ENCODE measurements around the gene SOX2.
A peak's percentile ranks its signal among the peaks of the same experiment; 100 is the strongest.

Gene SOX2

GRCh38 chr3:181723625-181724191 is 12.0 kb downstream of the SOX2 start:
- Histone ChIP-seq H3K27me3 (ENCODE audit: insufficient read depth, low read length, poor library complexity) (peaks cover 42% of the 10 kb centered on the region), H3K79me2 (ENCODE audit: control insufficient read depth, insufficient read depth, low read length) (no peaks in the 10 kb centered on the region), H3K4me2 (ENCODE audit: low read length) (no peak overlapping the region), H3K4me3 (ENCODE audit: low read length) (no peak overlapping the region), H2AK5ac (ENCODE audit: low read length) (no peak overlapping the region), H3K4ac (ENCODE audit: low read depth, low read length) (no peak overlapping the region), H3K27ac (ENCODE audit: low read depth, low read length) (no peak overlapping the region), H3K36me3 (ENCODE audit: control insufficient read depth, insufficient read depth, low read length) (no peaks in the 10 kb centered on the region), H3K4me1 (ENCODE audit: control insufficient read depth, low read depth, low read length) (peaks cover 7% of the 10 kb centered on the region), H3K18ac (ENCODE audit: low read length) (no peak overlapping the region), H3K23ac (ENCODE audit: low read length) (no peak overlapping the region), H3K9ac (ENCODE audit: low read length) (no peak overlapping the region), H2BK15ac (replicated peaks; ENCODE audit: low read depth) (no peak overlapping the region), H2BK120ac (ENCODE audit: low read depth, low read length) (no peak overlapping the region), H4K8ac (ENCODE audit: low read depth, low read length) (no peak overlapping the region), H3K56ac (ENCODE audit: low read length) (no peak overlapping the region), H4K5ac (ENCODE audit: low read length) (no peak overlapping the region), H2BK5ac (ENCODE audit: low read length) (no peak overlapping the region), H3K79me1 (ENCODE audit: low read length) (no peaks in the 10 kb centered on the region)
- no peak for DNase-seq
- no CpG with 5 or more reads among the region's 27 CpGs for WGBS (ENCODE audit: extremely low coverage, insufficient coverage, low lambda C conversion rate)

- Histone ChIP-seq H4K8ac (ENCODE audit: low read depth, low read length) (no peak overlapping the region), H3K4me1 (ENCODE audit: control insufficient read depth, low read depth, low read length) (peaks cover 7% of the 10 kb centered on the region), H3K9ac (ENCODE audit: low read length) (no peak overlapping the region), H3K36me3 (ENCODE audit: control insufficient read depth, insufficient read depth, low read length) (no peaks in the 10 kb centered on the region), H3K23ac (ENCODE audit: low read length) (no peak overlapping the region), H3K56ac (ENCODE audit: low read length) (no peak overlapping the region), H3K4me2 (ENCODE audit: low read length) (no peak overlapping the region), H3K79me2 (ENCODE audit: control insufficient read depth, insufficient read depth, low read length) (no peaks in the 10 kb centered on the region), H2BK15ac (replicated peaks; ENCODE audit: low read depth) (no peak overlapping the region), H2BK5ac (ENCODE audit: low read length) (no peak overlapping the region), H3K4ac (ENCODE audit: low read depth, low read length) (no peak overlapping the region), H3K27me3 (ENCODE audit: insufficient read depth, low read length, poor library complexity) (peaks cover 49% of the 10 kb centered on the region), H3K27ac (ENCODE audit: low read depth, low read length) (no peak overlapping the region), H3K79me1 (ENCODE audit: low read length) (no peaks in the 10 kb centered on the region), H3K4me3 (ENCODE audit: low read length) (no peak overlapping the region), H2AK5ac (ENCODE audit: low read length) (no peak overlapping the region), H4K5ac (ENCODE audit: low read length) (no peak overlapping the region), H3K18ac (ENCODE audit: low read length) (no peak overlapping the region), H2BK120ac (ENCODE audit: low read depth, low read length) (no peak overlapping the region)
- DNase-seq = no peak
- no CpG with 5 or more reads among the region's 31 CpGs for WGBS (ENCODE audit: extremely low coverage, insufficient coverage, low lambda C conversion rate)
These were observed 12.7 kb downstream of the SOX2 start for GRCh38 chr3:181724192-181724965.

DNA sequence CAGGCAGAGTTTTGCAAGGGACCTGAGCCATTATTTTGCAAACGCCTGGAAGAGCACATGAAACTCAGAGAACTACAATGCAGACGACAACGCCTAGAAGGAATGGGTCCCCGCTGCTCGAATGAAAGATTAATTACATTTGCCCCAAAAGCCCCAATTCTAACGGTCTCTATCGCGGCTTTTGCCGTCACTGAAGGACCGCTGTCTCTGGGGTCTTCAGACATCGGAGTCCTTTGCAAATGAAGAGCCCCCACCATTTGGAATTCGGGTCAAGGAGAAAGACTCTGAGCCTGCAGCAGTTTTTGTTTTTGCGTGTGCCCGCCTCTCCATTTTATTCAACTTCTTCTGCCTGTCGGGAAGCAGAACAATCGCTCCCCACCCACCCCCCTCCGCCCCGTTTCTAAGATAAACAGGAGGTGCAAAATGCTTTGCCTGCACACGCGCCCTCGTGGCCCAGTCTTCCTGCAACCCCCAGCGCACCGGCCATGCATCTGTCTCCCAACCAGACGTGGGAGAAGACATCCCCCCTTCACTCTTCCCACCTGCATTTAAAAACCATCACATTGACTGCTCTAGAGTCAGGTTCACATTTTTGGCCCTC is 13.5 kb downstream of the SOX2 start:
- no peaks in the 10 kb centered on the region for H3K79me2 ChIP-seq (ENCODE audit: control insufficient read depth, insufficient read depth, low read length)
- no peak overlapping the region for H3K56ac ChIP-seq (ENCODE audit: low read length)
- no peak overlapping the region for H4K8ac ChIP-seq (ENCODE audit: low read depth, low read length)
- no peak overlapping the region for H4K5ac ChIP-seq (ENCODE audit: low read length)
- no peak overlapping the region for H3K9ac ChIP-seq (ENCODE audit: low read length)
- no peak overlapping the region for H3K27ac ChIP-seq (ENCODE audit: low read depth, low read length)
- H3K4ac ChIP-seq (ENCODE audit: low read depth, low read length) = no peak overlapping the region
- no peak overlapping the region for H3K18ac ChIP-seq (ENCODE audit: low read length)
- H3K4me3 ChIP-seq (ENCODE audit: low read length) = no peak overlapping the region
- H3K4me2 ChIP-seq (ENCODE audit: low read length) = peak overlapping the region; percentile 27
- no peak overlapping the region for H2BK120ac ChIP-seq (ENCODE audit: low read depth, low read length)
- WGBS (ENCODE audit: extremely low coverage, insufficient coverage, low lambda C conversion rate) = no CpG with 5 or more reads among the region's 24 CpGs
- no peaks in the 10 kb centered on the region for H3K79me1 ChIP-seq (ENCODE audit: low read length)
- H3K4me1 ChIP-seq (ENCODE audit: control insufficient read depth, low read depth, low read length) = peaks cover 7% of the 10 kb centered on the region
- no peak overlapping the region for H2BK5ac ChIP-seq (ENCODE audit: low read length)
- no peaks in the 10 kb centered on the region for H3K36me3 ChIP-seq (ENCODE audit: control insufficient read depth, insufficient read depth, low read length)
- H2BK15ac ChIP-seq (replicated peaks; ENCODE audit: low read depth) = no peak overlapping the region
- DNase-seq = no peak
- no peak overlapping the region for H3K23ac ChIP-seq (ENCODE audit: low read length)
- H2AK5ac ChIP-seq (ENCODE audit: low read length) = no peak overlapping the region
- H3K27me3 ChIP-seq (ENCODE audit: insufficient read depth, low read length, poor library complexity) = peaks cover 53% of the 10 kb centered on the region

GRCh38 chr3:181725830-181726229 is 14.1 kb downstream of the SOX2 start:
- Histone ChIP-seq H3K4me3 (ENCODE audit: low read length) (no peak overlapping the region), H3K27ac (ENCODE audit: low read depth, low read length) (no peak overlapping the region), H2BK5ac (ENCODE audit: low read length) (no peak overlapping the region), H2BK15ac (replicated peaks; ENCODE audit: low read depth) (no peak overlapping the region), H3K4ac (ENCODE audit: low read depth, low read length) (no peak overlapping the region), H2BK120ac (ENCODE audit: low read depth, low read length) (no peak overlapping the region), H3K56ac (ENCODE audit: low read length) (no peak overlapping the region), H3K4me1 (ENCODE audit: control insufficient read depth, low read depth, low read length) (peaks cover 7% of the 10 kb centered on the region), H3K27me3 (ENCODE audit: insufficient read depth, low read length, poor library complexity) (peaks cover 57% of the 10 kb centered on the region), H3K9ac (ENCODE audit: low read length) (no peak overlapping the region), H3K36me3 (ENCODE audit: control insufficient read depth, insufficient read depth, low read length) (no peaks in the 10 kb centered on the region), H4K5ac (ENCODE audit: low read length) (no peak overlapping the region), H2AK5ac (ENCODE audit: low read length) (no peak overlapping the region), H4K8ac (ENCODE audit: low read depth, low read length) (no peak overlapping the region), H3K18ac (ENCODE audit: low read length) (no peak overlapping the region), H3K4me2 (ENCODE audit: low read length) (peak overlapping the region; percentile 17), H3K23ac (ENCODE audit: low read length) (no peak overlapping the region), H3K79me2 (ENCODE audit: control insufficient read depth, insufficient read depth, low read length) (no peaks in the 10 kb centered on the region), H3K79me1 (ENCODE audit: low read length) (no peaks in the 10 kb centered on the region)
- no peak for DNase-seq
- WGBS (ENCODE audit: extremely low coverage, insufficient coverage, low lambda C conversion rate) = no CpG with 5 or more reads among the region's 15 CpGs

DNA sequence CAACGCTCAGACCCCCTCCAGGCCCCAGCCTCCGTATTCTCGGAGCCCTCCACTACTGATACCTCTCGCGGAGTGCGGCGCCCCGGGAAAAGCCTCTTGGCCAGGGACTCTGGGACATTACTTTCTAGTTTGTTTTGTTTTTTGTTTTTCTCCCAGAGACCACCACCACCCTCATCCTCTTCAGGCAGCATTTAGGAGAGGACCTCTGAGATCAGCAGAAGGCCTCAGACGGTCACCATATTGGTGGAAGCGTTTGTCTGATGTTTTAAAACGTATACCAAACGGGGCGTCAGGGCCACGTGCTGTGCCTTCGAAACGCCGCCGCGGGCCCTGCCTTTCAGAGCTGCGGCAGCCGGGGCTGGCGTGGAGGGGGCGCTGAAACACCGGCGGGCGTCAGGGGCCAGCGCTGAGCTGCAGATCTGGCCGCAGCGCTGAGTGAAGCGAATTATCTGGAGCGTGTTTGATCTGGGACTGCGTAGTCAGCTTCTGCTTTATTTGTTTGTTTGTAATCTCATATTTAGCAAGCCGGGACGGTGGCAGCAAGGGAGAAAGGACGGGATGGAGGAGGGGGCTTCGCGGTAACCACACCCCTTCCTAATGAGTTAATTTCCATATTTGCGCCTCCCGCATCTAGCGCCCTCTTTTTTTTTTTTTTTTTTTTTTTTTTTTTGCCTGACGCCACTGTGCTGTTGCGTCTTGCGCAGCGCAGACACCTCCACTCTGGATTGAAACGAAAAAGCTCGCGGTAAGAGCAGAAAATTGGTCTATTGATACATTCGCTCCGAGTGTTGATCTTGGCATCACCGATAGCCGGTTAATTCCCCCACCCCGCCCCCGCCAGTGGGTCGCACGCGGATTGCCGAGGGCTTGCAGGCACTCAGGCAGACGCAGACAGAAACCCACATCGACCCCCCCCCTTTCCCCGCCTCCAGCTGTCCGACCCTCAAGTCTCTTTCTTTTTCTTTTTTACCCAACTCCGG is 14.9 kb downstream of the SOX2 start:
- H2BK15ac ChIP-seq (replicated peaks; ENCODE audit: low read depth) = no peak overlapping the region
- no peak overlapping the region for H4K5ac ChIP-seq (ENCODE audit: low read length)
- H3K9ac ChIP-seq (ENCODE audit: low read length) = no peak overlapping the region
- no CpG with 5 or more reads among the region's 62 CpGs for WGBS (ENCODE audit: extremely low coverage, insufficient coverage, low lambda C conversion rate)
- peaks cover 7% of the 10 kb centered on the region for H3K4me1 ChIP-seq (ENCODE audit: control insufficient read depth, low read depth, low read length)
- peak overlapping the region; percentile 61 for H3K4me2 ChIP-seq (ENCODE audit: low read length)
- H3K4me3 ChIP-seq (ENCODE audit: low read length) = no peak overlapping the region
- no peak overlapping the region for H2AK5ac ChIP-seq (ENCODE audit: low read length)
- H3K79me2 ChIP-seq (ENCODE audit: control insufficient read depth, insufficient read depth, low read length) = no peaks in the 10 kb centered on the region
- peaks cover 59% of the 10 kb centered on the region for H3K27me3 ChIP-seq (ENCODE audit: insufficient read depth, low read length, poor library complexity)
- DNase-seq = peak; percentile 75
- no peaks in the 10 kb centered on the region for H3K36me3 ChIP-seq (ENCODE audit: control insufficient read depth, insufficient read depth, low read length)
- H3K27ac ChIP-seq (ENCODE audit: low read depth, low read length) = no peak overlapping the region
- no peak overlapping the region for H2BK5ac ChIP-seq (ENCODE audit: low read length)
- H3K56ac ChIP-seq (ENCODE audit: low read length) = no peak overlapping the region
- no peak overlapping the region for H3K18ac ChIP-seq (ENCODE audit: low read length)
- no peak overlapping the region for H4K8ac ChIP-seq (ENCODE audit: low read depth, low read length)
- H3K4ac ChIP-seq (ENCODE audit: low read depth, low read length) = no peak overlapping the region
- H2BK120ac ChIP-seq (ENCODE audit: low read depth, low read length) = no peak overlapping the region
- no peak overlapping the region for H3K23ac ChIP-seq (ENCODE audit: low read length)
- H3K79me1 ChIP-seq (ENCODE audit: low read length) = no peaks in the 10 kb centered on the region

Measured in mesendoderm (in vitro differentiated cells).